Germinal center (tissue), 1 donor: Measurements from ENCODE around the gene TBC1D9.

Experiments
- DNase-seq: peaks from one replicate; pipeline ENCODE4 v3.0.0; 2012; ENCODE audit warnings: mixed read lengths, low spot score

The TBC1D9 gene

DNA sequence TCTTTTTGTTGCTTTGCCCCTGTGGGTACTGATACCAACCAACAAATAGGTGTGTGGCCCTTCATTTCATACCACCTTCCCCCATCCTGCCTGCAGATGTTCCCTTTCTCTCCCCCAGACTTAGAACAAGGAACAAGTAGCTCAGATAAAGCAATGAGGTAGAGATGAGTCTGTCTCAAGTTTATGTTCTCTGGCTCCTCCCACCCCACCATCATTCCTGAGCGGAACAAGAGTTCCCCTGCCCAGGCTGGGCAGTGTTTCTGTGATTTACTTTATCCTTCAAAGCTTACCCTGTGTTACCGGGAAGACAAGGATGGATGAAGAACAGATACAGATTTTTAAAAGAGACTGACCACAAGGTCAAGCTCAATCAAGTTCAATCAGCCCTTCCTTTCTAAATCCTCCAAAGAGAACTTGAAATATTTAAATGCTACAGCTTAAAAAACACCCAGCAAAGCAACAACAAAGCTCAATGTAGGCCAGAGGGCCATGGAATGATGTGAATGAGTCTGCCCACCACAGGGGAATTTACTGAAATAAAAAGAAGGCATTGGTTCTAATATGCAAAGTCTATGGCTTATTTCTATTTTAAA, 107.4 kb downstream of the TBC1D9 start:
- DNase-seq = no peak

DNA sequence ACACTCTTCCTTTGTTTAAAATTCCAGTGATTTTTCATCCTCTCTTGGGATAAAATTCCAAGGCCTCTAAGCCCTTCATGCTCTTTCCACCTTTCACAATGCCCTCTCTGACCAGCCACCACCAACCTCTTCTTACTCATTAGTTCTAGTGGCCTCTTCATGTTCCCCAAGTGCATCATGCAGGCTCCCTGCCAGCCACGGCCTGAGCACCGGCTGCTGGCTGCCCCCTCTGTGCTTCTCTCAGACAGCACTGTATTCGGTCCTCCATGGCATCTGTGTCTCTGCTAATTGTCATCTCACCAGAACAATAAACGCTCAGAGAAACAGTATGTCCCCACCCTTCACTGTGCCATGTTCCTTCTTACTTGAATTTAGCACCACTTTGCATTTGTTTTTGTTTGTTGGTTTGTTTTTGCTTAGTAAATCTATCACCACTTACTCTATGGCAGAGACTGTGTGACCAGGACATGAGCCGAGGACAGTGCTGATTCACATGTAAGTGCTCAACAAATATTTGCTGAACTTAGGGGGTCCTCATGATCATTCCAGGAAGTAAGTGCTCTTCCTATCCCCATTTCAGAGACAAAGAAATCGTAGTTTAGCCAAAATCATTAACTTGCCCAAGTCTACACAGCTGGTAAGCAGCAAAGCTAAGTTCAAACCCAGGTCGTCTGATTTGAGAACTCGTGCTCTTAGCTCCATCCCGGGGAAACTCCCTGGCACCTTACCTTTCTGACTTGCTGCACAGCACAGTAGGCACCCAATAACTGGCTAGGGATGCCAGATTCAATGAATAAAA, 110.4 kb downstream of the TBC1D9 start:
- no peak for DNase-seq

DNA sequence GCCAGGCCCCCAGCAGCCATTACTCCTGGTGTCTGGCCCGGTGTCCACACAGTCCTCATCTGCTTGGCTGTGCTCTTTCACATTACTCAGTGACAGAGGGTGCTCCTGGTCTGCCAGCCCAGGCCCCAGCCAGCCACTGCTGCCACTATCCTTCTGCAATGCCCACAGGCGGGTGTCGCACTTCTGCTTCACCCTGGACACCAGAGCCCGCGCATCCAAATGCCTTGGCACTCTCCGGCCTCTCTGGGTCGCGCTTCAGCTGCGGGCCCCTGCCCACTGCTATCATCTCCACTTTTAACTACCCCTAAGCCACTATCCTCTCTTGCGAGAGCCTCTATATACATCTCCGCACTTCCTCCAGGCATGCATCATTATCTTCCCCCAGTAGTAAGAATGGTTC, 111.0 kb downstream of the TBC1D9 start:
- no peak for DNase-seq

- DNase-seq = no peak
These were observed 111.6 kb downstream of the TBC1D9 start for GRCh38 chr4:140644470-140645185.

DNA sequence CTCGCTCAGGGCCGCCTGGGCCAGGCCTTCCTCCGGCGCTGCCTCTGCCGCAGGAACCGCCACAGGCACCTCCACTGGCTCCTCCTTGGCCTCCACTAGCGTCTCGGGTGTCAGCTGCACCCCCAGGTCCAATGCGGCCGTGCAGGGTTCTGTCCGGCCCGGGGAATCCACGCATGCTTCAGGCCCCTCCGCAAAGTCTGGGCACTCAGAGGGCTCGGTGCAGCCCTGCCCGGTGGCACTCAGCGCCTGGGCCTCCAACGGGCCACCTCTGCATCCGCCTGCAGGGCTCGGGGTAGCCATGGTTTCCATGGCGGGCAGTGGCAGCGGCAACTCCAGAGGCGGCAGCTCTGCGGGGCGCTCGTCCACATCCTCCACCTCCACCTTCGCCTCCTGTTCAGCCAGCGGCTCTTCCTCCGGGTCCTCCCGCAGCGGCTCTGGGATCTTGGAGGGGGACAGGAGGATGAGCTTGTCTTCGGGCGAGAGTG, 112.6 kb downstream of the TBC1D9 start:
- DNase-seq = no peak

- no peak for DNase-seq
These were observed 113.3 kb downstream of the TBC1D9 start for GRCh38 chr4:140642674-140643437.

DNA sequence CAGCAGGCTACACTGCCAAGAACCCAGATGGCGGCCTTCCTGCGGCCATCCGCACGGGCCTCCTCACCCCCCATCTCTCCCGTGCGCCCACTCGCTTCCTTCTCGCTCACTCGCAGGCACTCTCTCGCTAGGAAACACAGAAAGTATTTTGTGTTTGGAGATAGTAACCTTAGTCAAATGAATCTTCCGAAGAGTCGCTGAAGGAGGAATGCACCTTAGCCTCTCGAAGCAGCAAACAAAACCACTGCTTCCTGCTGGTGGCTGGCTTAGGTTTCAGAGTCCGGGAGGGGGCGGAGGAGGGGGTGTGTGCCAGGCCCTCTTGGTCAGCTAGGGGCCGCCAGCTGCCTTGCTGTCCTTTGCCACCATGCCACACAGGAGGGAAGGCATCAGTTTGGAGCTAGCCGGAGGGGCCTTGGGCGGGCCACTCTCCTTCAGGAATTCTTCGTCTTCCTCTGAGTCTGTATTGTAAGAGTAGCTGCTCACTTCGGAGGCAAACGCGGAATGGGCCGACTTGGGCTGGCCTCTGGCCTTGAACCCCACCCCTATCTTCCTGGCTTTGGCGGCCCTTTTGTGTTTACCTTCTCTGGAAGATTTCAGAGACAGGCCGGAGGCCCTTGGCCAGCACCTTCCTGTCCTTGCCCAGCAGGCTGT, 114.3 kb downstream of the TBC1D9 start:
- no peak for DNase-seq

DNA sequence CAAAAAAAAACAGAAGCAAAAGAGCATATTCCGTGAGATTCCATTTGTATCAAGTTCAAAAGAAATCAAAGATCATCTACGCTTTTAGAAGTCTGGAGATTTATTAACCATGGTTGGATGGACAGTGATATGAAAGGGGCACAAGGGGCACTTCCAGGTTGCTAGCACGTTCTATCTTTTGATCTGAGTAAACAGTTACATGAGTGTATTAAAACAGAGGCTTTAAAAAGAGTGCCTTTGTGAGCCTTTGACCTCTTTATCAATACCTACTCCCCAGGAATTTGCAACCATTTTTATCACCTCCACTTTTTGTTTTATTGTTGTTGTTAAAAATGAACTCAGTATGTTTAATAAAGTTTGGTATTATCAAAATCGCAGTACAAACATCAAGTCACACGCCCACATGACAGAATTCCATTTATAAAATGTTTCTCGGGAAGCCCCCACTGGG, 115.1 kb downstream of the TBC1D9 start:
- no peak for DNase-seq

DNA sequence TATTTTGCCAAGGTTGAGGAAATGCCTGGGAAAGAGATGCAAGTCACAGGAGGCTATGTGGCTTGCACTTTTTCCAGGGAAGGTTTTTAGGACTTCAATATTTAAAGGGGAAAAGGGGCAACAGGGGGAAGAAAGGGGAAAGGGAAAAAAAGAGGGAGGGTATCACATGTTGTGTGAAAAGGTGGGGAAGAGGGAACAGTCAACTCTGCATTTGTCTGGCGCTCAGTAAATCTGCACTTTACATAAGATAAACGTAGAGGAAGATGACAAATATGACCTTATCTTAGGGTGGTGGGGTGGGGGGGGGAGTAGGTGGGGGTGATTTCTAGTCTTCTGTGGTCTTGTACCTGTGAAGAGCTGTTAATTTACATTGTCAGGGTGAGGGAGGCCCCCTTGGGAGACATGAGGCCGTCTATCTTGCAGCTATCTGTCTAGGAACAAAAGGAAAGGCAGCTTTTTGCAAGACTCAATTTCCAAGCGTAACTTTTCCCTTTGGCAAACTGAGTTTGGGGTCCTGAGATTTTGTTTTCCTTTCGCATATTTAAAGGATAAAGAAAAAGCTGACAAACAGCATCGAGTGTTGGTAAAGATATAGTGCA, 115.9 kb downstream of the TBC1D9 start:
- no peak for DNase-seq

DNA sequence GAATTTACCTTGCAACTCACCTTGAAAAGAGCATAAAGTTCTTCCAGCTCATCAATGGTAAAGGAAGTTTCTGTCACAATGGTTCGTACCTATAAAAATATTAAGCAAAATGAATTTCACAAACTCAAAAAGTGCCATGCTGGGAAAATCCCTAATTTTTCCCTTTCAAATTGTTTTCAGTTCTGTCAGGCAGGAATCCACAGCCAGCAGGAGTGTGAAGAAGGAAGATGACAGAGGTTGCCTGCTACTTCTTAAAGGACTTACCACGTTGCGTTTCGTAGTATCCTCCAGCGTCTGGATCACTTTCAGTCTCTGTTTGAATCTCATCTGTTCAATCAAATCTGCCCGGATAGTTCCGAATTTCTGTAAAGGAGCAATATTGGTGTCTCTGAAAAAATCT, 117.1 kb downstream of the TBC1D9 start:
- no peak for DNase-seq

DNA sequence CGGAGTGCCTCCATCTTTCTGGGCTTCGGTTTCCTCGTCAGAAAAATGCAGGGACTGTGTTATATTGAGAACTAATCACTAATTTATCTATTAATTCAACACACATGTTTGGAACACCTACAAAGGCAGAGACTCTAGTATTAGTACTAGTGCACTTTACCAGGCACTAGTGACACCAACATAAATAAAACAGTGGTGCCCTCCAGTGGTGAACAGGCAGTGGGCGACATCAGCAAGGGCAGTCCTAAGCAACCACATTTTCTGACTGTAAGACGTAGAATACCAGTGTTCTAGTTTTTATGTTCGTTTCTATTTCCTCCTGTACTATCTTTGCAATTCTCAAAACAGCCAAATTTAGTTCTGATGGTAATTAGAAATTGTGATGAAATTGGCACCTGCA, 118.3 kb downstream of the TBC1D9 start:
- peak; percentile 57 for DNase-seq

DNA sequence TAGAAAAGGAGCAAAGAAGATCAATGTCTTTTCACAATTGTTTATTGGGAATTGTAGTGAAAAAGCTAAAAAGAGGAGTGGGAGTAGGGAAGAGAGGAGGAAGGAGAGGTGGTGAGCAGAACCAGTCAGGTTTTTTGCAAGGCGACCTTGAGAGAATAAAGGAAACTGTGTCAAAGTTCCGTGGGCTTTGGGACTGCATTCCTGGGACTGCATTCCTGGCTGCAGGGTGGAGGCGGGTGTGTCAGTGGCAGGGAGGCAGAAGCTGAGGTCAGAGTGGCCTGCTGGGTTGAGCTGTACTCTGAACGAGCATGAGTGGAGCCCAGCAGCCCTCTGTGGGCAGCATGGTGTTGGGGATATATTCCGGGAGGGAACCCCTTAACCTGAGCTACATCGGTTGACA, 120.6 kb downstream of the TBC1D9 start:
- no peak for DNase-seq

- DNase-seq = no peak
These were observed 122.2 kb downstream of the TBC1D9 start for GRCh38 chr4:140633951-140634350.

DNA sequence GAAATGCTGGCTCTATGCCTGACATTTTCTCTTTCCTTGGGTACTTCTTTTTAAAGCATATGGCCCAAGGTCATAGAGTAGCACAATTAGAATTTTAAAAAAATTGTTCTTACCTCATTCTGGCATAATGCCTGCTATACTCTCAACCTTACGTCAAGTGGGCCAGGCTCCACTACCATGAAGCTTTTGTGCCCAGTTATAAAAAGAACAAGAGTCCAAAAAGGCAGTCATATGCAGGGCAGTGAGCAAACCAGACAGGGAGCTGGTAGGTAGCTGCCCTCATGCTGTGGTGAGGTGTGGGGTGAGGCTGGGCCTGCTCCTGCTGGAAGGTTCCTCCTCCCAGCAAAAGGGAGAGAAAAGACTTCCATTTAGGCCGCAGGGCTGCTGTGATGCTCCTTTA, 123.1 kb downstream of the TBC1D9 start:
- DNase-seq = no peak

GRCh38 chr4:140630246-140630645, 125.9 kb downstream of the TBC1D9 start:
- DNase-seq = no peak

DNA sequence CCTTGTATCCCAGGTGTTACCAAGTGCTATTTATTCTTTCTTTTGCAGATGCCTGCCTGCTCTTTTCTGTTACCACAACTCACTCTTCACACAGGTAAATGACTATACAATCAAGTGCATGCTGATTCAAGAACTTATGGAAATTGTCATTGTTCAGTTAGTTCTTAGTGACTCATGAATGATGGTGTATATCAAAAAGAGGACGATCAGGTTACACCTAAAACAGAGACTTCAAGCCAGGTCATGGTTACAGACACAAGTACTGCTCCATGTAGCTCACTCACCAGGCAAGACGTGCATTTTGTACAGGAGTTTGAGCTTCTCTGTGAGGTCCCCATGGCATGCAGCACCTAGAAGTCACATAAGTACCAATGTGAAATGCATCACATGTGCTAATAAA, 128.2 kb downstream of the TBC1D9 start:
- no peak for DNase-seq

GRCh38 chr4:140626661-140627376, 129.4 kb downstream of the TBC1D9 start:
- DNase-seq = no peak

- DNase-seq = no peak
These were observed 133.7 kb downstream of the TBC1D9 start for GRCh38 chr4:140622333-140622958.

DNA sequence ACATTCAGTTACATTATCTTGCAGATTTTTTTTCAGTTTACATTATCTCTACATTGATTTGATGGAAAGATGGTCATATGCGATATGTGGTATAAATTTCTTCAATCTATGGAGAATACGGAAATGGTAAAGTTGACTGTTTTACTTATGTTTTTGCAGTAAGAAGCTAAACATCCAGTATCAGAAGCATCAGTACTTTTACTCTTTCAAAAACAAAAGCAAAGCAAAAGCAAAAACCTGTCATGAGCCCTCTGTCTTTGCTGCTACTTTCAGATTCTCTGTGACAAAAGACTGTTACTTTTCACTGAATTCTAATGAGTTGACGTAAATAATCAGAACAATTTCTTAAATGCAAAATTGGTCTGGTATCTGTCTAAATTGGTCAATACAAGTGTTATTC, 135.0 kb downstream of the TBC1D9 start:
- no peak for DNase-seq
